IMR-90 (cell line): ENCODE measurements around the gene ALCAM.

ENCODE experiments used
- CEBPB ChIP-seq: IDR thresholded peaks from 2 replicates; pipeline ENCODE4 v1.6.1; 2012; ENCODE audit warnings: low read depth, low read length, improper control_type of control experiment
- ELK1 ChIP-seq: fragments of 150-350 bp; IDR thresholded peaks from 2 replicates; pipeline ENCODE4 v1.6.1; 2016; ENCODE audit warnings: low read depth, mild to moderate bottlenecking, low read length, moderate library complexity, borderline replicate concordance
- FOS ChIP-seq: fragments of 150-350 bp; IDR thresholded peaks from 2 replicates; pipeline ENCODE4 v1.6.1; 2016; ENCODE audit warnings: low read depth, low read length
- MXI1 ChIP-seq: IDR thresholded peaks from 2 replicates; pipeline ENCODE4 v1.6.1; 2012; ENCODE audit warnings: low read depth, mild to moderate bottlenecking, low read length, moderate library complexity, borderline replicate concordance
- NFE2L2 ChIP-seq: fragments of 150-350 bp; IDR thresholded peaks from 2 replicates; pipeline ENCODE4 v1.6.1; 2016; ENCODE audit warnings: low read depth, mild to moderate bottlenecking, low read length
- POLR2A ChIP-seq: IDR thresholded peaks from 2 replicates; pipeline ENCODE4 v1.6.1; 2012; ENCODE audit warnings: mild to moderate bottlenecking, low read depth, low read length
- RAD21 ChIP-seq: IDR thresholded peaks from 2 replicates; pipeline ENCODE4 v1.6.1; 2012; ENCODE audit warnings: low read length, improper control_type of control experiment
- RCOR1 ChIP-seq: IDR thresholded peaks from 2 replicates; pipeline ENCODE4 v1.6.1; 2012; ENCODE audit warnings: mild to moderate bottlenecking, low read length, improper control_type of control experiment; ENCODE audit not compliant: insufficient replicate concordance
- RFX5 ChIP-seq: IDR thresholded peaks from 2 replicates; pipeline ENCODE4 v1.8.0; 2012; ENCODE audit warnings: low read depth, mild to moderate bottlenecking, low read length, moderate library complexity
- SMC3 ChIP-seq: fragments of 150-350 bp; IDR thresholded peaks from 2 replicates; pipeline ENCODE4 v1.6.1; 2016; ENCODE audit warnings: low read depth, mild to moderate bottlenecking, antibody characterized with exemption, low read length, moderate library complexity
- TF ChIP-seq, protein P1 (sequence below): conservative IDR thresholded peaks from 2 replicates; pipeline ENCODE4 v1.5.1; 2012; ENCODE audit warnings: mild to moderate bottlenecking, low read depth, low read length, improper control_type of control experiment

DNA sequence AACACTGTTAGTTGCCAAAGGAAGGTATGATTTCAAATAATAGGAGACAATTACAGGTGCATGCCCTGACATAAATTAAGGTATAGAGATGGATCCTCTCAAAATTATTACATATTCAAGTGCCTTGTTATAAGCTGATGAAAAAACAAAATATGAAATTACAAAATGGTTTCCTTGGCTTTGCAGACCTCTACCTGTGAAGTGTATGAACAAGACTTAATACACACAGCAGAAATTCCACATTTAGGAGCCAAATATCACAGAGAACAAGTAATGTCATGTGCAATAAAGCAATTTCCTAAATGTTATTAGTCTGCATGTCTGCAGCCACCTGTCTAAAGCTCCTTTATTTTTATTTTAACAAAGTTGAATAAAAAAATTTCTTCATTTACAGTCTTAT is 151.5 kb downstream of the ALCAM start:
- TF ChIP-seq FOS, result no peak
- TF ChIP-seq POLR2A, result no peak
- TF ChIP-seq, protein P1, sequence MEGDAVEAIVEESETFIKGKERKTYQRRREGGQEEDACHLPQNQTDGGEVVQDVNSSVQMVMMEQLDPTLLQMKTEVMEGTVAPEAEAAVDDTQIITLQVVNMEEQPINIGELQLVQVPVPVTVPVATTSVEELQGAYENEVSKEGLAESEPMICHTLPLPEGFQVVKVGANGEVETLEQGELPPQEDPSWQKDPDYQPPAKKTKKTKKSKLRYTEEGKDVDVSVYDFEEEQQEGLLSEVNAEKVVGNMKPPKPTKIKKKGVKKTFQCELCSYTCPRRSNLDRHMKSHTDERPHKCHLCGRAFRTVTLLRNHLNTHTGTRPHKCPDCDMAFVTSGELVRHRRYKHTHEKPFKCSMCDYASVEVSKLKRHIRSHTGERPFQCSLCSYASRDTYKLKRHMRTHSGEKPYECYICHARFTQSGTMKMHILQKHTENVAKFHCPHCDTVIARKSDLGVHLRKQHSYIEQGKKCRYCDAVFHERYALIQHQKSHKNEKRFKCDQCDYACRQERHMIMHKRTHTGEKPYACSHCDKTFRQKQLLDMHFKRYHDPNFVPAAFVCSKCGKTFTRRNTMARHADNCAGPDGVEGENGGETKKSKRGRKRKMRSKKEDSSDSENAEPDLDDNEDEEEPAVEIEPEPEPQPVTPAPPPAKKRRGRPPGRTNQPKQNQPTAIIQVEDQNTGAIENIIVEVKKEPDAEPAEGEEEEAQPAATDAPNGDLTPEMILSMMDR, result no peak
- TF ChIP-seq RAD21, result peak; percentile 14; the same call in 1 of the 2 replicates
- no peak for TF ChIP-seq NFE2L2
- TF ChIP-seq RFX5, result no peak
- TF ChIP-seq RCOR1, result no peak
- no peak for TF ChIP-seq MXI1
- no peak for TF ChIP-seq SMC3
- no peak for TF ChIP-seq CEBPB
- TF ChIP-seq ELK1, result no peak
